HG02610 (cell line): ENCODE results near the gene ASNSD1.
A peak's percentile ranks its signal among the peaks of the same experiment; 100 is the strongest.
"Not testable (repeated sequence)": the region's sequence is repeated elsewhere in the genome, so short reads cannot be mapped to it uniquely, and the experiment has no call there.

ENCODE experiments used
- ATAC-seq: cut with Tn5 transposase; IDR thresholded peaks from one replicate; pipeline ENCODE4 v1.9.1; 2021; ENCODE audit warnings: mild to moderate bottlenecking, moderate library complexity; ENCODE audit not compliant: unreplicated experiment

ASNSD1 gene

DNA sequence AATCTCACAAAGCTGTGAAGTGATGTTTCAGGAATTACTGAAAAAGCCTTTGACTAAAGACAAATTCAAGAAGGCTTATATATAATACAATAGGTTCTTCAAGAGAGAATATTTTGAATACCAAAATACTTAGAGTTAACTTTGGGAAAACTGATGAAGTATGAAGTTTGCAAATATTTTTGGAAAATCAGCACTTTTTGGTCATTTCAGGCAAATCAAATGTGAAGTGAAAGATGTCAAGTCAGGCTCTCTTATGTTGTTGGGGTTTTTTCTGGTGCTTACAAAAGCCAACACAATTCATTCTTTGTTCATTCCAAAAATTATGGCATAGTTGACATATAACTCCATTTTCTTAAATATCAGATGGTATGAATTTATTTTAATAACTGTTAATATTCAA is 14.7 kb upstream of the ASNSD1 start:
- ATAC-seq: no peak

DNA sequence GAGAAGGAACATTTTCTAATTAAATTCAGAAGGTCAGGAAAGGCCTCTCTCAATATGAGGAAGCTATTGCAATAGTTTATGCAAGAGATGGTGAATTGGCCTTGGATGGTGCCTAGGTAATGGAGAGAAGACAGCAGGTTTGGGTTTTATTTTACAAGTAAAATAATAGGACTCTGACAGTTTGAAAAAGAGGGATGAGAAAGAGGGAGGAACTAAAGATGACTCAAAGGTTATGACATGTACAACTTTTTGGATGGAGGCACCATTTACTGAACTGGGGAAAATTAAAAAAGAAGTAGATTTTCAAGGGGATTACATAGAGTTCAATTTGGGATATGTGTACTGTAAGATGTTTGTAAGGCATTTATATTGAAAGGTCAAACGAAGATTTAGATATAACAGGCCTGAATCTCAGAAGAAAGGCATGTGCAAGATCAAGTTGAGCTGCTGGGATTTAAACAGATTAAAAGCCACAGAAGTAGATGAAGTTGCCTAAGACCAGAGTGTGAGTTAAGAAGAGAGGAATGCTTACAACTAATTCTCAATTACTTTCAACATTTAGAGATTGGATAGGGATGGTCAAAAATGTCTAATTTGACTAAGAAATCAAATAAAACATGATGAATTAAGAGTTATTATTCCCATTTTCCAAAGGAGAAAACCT is 12.3 kb upstream of the ASNSD1 start:
- ATAC-seq: no peak

DNA sequence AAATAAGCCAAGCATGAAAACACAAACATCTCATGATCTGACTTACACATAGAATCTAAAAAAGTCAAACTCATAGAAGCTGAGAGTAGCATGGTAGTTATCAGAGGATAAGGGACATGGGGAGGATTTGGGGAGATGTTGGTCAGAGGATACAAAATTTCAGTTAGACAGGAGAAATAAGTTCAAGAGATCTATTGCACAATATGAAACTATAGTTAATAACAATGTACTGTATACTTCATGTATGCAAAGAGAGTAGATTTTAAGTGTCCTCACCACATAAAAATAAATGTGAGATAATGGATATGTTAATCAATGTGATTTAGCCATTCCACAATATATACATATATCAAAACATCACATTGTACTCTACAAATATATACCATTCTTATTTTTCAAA is 10.0 kb upstream of the ASNSD1 start:
- no peak for ATAC-seq

DNA sequence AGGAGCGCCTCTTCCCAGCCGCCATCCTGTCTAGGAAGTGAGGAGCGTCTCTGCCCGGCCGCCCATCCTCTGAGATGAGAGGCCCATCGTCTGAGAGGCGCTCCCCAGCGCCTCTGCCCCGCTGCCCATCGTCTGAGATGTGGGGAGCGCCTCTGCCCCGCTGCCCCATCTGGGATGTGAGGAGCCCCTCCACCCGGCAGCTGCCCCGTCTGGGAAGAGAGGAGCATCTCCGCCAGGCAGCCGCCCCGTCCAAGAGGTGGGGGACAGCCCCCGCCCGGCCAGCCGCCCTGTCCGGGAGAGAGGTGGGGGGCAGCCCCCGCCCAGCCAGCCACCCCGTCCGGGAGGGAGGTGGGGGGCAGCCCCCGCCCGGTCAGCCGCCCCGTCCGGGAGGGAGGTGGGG is 7.8 kb upstream of the ASNSD1 start:
- not testable (repeated sequence) for ATAC-seq

DNA sequence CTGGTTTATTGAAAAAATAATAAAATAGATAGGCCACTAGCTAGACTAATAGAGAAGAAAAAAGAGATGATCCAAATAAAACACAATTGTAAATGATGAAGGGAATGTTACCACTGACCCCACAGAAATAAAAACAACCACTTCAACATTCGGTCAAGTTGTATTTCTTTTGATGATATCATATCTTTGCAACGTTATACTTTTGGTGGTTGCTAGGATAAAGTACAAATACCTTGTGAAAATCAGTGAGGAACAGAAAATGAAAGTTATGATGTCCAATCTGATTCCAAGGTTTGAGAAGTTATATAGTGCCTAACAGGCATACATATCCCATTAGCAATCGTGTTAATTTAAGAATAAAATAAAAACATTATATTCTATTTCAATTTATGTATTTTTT is 6.6 kb upstream of the ASNSD1 start:
- ATAC-seq: no peak

DNA sequence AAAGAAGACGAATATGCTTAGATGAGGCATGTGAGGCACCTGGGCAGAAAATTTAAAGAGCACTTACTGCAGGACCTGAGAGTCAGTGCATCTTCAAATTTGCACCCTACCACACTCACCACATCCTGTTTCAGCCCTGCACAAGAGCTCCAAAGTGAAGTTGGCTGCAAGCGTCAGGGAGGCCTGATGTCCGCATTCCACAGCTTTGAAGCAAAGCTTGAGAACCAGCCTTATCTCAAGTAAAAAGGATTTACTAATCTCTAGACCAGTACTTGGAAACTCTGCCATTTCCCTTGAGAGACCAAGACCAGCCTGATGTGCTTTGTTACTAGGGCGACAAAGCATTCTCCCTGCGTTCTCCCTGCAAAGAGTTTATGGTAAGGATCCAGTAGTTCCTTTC is 3.4 kb upstream of the ASNSD1 start:
- peak; percentile 50 for ATAC-seq

DNA sequence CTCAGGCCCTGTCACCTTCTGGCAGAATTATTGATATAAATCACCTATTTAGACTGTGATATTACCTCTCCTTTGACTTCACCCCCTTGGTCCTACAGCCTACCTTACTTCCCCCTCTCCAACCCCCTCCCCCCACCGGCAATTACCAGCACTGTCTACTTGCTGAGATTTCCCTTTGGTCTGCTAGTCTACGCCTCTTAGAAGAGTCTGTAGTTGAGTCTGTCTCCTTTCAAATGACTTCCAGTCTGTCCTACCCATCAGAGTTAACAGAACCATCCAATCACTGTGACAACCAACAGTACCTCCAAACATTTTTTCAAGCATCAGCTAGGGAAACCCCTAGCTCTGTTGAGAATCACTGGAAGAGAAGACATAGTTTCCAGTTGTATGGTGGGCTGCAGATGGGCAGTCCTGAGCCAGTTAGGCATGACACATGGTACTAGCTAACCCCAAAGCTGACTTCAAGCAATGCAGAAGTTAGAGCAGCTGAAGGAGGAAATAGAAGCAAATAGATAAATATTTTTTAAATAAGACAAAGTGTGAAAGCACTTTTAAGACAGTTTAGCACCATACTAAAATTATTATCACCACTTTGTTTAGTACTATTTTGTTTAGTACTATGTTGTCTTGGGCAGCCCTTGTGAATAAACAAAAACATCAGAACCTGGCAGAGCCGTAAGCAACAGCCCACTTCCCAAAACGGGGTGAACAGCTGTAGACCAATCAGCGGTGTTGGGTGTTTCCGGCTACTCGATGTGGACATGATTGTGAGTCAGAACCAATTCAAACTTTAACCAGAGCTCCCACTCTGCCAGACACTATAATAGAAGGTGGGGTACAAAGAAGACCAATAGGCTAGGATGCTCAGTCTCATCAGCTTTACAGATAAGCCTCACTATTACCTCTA is 2.7 kb upstream of the ASNSD1 start:
- ATAC-seq: no peak

DNA sequence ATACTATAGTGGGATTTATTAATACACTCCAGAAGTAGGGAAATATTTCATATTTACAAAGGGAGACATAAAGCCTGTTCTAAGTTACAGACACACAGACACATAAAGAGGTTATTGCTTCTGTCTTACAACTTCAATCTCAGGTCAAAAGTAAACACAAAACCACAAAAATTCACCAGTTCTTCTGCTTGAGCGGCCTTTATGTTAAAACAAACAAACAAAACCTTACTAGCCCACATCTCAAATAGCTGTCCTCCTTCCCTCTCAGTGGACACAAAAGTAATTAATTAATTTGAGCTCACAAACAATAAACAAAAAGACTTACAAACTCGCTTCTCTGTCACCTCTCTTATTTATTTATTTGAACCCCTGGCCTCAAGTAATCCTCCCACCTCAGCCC is 1.5 kb upstream of the ASNSD1 start:
- no peak for ATAC-seq

DNA sequence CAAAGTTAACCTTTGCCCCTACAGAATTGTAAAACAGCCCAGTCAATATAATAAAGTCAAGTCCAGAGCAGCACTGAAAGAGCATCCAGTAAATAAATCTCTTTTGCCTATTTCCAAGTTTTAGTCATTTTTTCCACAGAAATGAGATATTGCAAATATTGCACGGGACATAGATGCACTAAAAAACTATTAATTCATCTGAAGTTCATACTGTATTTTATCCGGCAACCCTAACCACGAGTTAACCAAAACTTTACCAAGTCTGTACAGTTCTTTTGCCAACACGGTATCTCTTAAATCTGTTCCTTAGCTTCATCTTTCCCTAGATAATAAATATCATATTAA is 484 bp upstream of the ASNSD1 start:
- ATAC-seq: no peak

DNA sequence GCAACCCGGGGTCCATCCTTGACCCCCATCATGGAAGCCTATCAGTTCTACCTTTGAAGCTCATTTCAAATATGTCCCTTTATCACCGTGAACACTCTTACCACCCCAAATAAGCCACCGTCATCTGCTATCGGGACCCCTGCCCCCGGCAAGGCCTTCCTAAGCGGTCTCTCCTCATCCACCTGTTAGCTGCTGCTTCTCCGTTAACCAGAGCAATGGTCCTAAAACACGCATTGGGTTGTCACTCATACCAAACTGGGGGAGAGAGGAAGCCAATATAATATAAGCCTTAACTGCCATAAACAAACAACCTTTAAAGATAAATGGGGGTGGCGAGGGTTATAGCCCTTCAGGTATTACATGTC is 680 bp downstream of the ASNSD1 start:
- no peak for ATAC-seq

DNA sequence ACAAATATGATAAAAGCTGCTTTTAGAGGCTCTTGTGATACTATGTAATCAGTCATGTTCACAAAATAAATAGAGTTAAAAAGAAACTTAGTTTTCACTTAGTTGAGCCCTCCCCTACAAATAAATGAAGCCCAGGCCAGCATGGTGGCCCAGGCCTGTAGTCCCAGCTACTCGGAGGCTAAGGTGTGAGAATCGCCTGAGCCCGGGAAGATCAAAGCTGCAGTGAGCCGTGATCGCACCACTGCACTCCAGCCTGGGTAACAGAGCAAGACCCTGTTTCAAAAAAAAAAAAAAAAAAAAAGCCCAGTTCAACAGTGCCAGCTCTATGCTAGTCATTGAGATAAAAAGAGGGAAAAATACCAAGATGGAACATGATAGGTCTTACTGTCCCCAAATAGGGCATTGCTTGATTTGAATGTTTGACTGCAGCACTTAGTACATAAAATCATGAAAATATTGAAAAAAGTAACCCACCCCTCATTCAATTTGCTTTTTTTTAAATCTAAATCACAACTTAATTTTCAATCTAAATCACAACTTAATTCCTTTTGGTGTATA is 1.5 kb downstream of the ASNSD1 start:
- ATAC-seq: no peak

DNA sequence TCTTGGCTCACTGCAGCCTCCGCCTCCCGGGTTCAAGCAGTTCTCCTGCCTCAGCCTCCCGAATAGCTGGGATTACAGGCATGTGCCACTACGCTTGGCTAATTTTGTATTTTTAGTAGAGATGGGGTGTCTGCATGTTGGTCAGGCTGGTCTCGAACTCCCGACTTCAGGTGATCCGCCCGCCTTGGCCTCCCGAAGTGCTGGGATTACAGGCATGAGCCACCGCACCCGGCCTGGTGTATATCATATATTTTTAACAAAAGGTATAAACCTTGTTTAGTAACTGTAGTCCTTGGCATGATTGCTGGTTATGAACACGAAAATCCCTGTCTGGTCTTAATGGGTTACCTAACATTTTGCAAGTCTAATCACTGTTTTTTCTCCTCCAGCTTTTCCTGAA is 2.1 kb downstream of the ASNSD1 start:
- ATAC-seq: not testable (repeated sequence)

DNA sequence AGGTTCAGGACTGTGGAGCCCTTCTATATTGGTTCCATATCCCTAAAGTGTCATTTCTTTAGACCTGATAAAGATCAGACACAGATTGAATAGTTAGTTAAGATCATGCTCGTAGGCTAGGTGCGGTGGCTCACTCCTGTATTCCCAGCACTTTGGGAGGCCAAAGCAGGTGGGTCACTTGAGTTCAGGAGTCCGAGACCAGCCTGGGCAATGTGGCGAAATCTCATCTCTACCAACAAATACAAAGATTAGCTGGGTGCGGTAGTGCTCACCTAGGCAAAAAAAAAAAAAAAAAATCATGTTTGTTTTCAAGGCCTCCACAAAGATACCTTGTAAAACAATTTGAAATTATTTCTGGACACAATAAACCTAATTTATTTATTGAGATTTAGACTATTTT is 8.7 kb downstream of the ASNSD1 start:
- no peak for ATAC-seq

DNA sequence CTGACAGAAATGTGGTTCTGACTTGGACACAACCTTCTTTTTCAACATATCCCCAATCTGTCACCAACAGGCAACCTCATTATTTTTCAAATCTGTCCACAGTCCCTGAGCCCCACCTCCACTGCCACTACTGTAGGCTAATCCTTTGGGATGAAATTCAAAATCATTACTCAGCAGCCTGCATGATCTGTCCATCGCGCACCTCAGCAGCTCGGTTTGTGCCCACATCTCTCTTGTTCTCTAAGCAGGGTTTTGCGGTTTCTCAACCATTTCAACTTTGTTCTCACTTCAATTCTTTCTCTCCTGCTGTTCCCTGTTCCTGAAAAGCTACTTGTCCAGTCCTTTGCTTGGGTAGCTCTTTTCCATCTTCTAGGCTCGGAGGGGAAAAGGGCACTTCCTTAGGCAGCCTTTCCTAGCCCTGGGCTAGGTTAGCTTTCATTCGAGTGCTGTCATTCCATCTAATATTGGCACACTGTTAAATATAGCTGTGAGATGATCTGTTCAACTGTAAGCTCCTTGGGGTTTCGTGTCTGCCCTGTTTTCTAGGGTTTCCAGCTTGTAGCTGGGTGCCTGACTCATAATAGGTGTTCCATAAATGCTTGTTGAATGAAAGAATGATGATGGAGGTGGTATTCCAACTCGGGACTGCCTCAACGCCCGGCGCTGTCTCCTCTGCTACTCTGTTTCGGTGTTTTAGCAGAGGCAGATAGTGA is 12.6 kb downstream of the ASNSD1 start:
- ATAC-seq: no peak

DNA sequence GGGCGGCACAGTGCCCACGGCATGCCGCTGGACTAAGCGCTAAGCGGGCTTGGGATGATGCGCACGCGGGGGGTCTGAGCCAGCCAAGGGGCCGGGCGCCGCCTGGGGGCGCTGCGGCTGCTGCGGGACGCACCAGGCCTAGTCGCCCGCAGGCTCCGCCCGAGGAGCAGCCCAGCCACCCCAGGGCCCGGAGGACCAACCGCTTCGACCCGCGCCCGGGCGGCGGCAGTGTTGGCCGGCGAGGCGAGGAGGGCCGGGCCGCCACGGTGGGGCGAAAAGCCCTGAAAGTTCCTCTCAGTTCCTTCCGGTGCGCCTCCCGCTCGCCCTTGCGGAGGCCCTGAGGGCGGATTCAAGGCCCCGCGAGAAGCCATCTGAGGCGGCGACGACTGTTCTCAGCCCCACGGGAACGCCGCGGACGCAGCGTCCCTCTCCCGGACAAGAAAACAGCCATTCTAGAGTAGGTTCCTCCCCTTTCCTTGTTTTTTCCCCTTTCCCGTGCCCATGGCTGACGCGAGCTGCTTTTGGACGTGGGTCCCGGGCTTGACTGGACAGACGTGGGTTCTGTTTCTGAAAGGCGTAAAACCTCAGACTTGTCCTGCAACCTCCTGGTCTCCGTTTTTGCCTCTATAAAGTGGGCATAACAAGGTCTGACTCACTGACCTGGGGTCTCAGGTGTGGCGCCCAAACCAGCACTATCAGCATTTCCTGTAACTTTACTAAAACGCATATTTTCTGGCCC is 13.3 kb downstream of the ASNSD1 start, which contains the start of gene ANKAR:
ANKAR (plus strand) TSS at position 297 of the 739 bp plus-strand sequence. CDS start 1,821 bp downstream, outside the sequence.
- peak; percentile 96 for ATAC-seq

DNA sequence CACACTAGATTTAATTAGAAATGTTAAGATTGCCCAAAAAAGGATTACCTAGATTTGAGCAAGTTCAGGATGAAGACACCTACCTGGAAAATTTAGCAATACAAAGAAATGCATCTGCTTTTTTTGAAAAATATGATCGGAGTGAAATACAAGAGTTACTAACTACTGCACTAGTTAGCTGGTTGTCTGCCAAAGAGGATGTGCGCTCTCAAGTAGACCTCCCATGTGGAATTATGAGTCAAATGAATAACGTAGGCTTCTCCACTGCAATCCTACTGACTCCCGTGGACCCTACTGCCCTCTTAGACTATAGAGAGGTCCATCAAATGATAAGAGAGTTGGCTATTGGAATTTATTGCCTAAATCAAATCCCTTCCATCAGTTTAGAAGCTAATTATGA is 15.2 kb downstream of the ASNSD1 start:
- ATAC-seq: no peak

DNA sequence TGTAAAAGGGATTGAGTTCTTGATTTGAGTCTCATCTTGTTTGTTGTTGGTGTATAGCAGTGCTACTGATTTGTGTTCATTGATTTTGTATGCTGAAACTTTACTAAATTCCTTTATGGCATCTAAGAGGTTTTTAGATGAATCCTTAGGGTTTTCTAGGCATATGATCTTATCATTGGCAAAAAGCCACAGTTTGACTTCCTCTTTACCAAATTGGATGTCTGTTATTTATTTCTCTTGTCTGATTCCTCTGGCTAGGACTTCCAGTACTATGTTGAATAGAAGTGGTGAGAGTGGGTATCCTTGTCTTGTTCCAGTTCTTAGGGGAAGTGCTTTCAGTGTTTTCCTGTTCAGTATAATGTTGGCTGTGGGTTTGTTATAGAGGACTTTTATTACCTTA is 18.0 kb downstream of the ASNSD1 start:
- no peak for ATAC-seq

DNA sequence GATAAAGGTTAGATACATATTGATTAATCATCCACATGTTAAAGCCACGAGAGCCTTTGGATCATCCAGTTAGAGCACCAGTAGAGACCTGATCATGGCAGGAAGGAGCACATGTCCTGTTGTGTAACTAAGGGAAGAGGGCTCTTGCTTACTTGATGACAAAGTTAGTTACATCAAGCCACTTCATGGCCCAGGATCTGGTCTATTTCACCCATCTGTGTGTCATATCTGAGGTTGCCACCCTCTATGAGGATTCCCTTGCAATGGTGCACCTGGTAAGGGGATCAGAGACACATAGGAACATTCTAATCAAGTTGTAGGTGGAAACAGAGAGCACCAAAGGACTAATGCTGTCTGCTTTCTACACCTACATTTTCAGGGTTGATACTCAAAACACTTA is 19.9 kb downstream of the ASNSD1 start:
- ATAC-seq: no peak

DNA sequence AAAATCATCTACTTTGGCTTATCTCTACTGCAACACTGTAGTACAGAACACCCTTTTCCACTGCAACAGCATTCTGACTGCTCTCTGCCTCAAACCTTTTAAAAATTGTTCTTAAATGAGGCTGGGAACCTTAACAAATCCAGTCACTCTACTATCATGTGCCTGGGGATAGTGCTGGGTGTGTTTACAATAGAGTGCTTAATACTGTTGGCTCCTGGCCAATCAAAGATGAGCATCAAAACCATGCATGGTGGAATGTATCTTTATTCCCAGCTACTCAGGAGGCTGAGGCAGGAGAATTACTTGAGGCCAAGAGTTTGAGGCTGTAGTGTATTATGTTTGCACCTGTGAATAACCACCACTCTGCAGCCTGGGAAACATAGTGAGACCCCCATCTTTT is 20.6 kb downstream of the ASNSD1 start:
- ATAC-seq: no peak

DNA sequence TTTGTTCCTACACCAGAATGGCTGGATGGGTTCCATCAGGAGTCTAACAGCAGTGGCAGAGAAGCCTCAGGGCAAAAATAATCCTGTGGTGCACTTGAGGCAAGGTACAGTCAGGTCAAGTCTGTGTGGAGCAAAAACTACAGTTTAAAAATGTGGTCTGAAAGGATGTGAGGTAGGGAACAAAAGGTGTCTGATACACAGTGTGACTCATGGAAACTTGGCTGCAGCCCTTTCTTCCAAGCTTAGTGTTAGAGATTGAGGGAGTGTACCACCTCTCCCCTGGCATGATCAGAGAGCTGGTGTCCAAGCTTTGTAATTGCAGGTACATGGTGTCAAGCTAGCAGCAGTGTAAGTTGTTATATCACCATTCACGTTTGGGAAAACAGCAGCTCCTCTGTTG is 22.1 kb downstream of the ASNSD1 start:
- no peak for ATAC-seq

DNA sequence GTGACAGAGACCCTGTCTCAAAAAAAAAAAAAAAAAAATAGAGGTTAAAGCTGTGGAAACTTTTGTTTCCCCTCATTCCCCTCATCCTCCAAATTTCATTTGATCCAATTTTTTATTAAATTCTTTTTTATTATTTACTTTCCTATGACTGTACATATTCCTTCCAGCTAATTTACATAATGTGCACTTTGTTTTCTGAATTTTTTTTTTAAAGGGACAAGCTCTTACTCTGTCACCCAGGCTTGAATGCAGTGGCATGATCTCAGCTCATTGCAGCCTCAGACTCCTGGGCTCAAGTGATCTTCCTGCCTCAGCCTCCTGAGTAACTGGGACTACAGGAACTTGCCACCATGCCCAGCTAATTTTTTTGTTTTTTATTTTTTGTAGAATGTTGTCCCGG is 23.6 kb downstream of the ASNSD1 start:
- ATAC-seq: no peak
